Ramos (cell line): ENCODE measurements around the gene KPNA2.
"Not testable (repeated sequence)": the region's sequence is repeated elsewhere in the genome, so short reads cannot be mapped to it uniquely, and the experiment has no call there.

ENCODE experiments used
- in situ Hi-C: fragments of 300-500 bp; cut with MboI; formaldehyde crosslinking; loops from one replicate; pipeline ENCODE4 v1.14.3; 2022; ENCODE audit warnings: low sequenced_read_pairs; ENCODE audit not compliant: unreplicated experiment

The KPNA2 gene

GRCh38 chr17:68035523-68036303 lies at the start of gene KPNA2:
Gene KPNA2, plus strand, starts transcription at chr17:68035735. Its CDS starts 1,398 bp downstream, at chr17:68037133.
- in situ Hi-C loops = no loop called here

GRCh38 chr17:67990909-67991308 lies 44.6 kb upstream of the KPNA2 start:
- in situ Hi-C loops = no loop called here

- in situ Hi-C loops = no loop called here
Observed at GRCh38 chr17:67992548-67993152, 42.9 kb upstream of the KPNA2 start.

GRCh38 chr17:67993153-67993997 lies 42.2 kb upstream of the KPNA2 start:
- in situ Hi-C loops = no loop called here

GRCh38 chr17:67993998-67994361 lies 41.6 kb upstream of the KPNA2 start:
- in situ Hi-C loops = no loop called here

- in situ Hi-C loops = no loop called here
Observed at GRCh38 chr17:67994817-67995569, 40.5 kb upstream of the KPNA2 start.

- in situ Hi-C loops = no loop called here
Observed at GRCh38 chr17:67995570-67996263, 39.8 kb upstream of the KPNA2 start.

GRCh38 chr17:67996301-67997171 lies 39.0 kb upstream of the KPNA2 start, which contains the start of gene C17orf58:
Gene C17orf58, minus strand, starts transcription at chr17:67996469. Its CDS starts 271 bp downstream, at chr17:67996198.
- in situ Hi-C loops = not testable (repeated sequence)

- in situ Hi-C loops = no loop called here
Observed at GRCh38 chr17:67998466-67998865, 37.1 kb upstream of the KPNA2 start.

GRCh38 chr17:67999291-67999911 lies 36.1 kb upstream of the KPNA2 start:
- in situ Hi-C loops = no loop called here

- in situ Hi-C loops = no loop called here
Observed at GRCh38 chr17:68004201-68004600, 31.3 kb upstream of the KPNA2 start.

GRCh38 chr17:68006797-68007196 lies 28.7 kb upstream of the KPNA2 start:
- in situ Hi-C loops = no loop called here

- in situ Hi-C loops = no loop called here
Observed at GRCh38 chr17:68011199-68011665, 24.3 kb upstream of the KPNA2 start.

- in situ Hi-C loops = no loop called here
Observed at GRCh38 chr17:68013385-68013784, 22.1 kb upstream of the KPNA2 start.

GRCh38 chr17:68015081-68015723 lies 20.3 kb upstream of the KPNA2 start:
- in situ Hi-C loops = no loop called here

GRCh38 chr17:68016838-68017237 lies 18.7 kb upstream of the KPNA2 start:
- in situ Hi-C loops = no loop called here

- in situ Hi-C loops = not testable (repeated sequence)
Observed at GRCh38 chr17:68018493-68018892, 17.0 kb upstream of the KPNA2 start.

- in situ Hi-C loops = no loop called here
Observed at GRCh38 chr17:68019336-68019674, 16.2 kb upstream of the KPNA2 start.
